Measurements from ENCODE around the gene CFAP45. TPM values are rescaled to one million over a fixed set of nuclear protein-coding genes. Genes with fewer than 3 reads are reported as not detected.

CFAP45 gene
- total RNA-seq, 3 donors from 2014 or later (not counting 1 experiment from before 2014, with no cell fraction given): 1.3 to 5.0 (median 1.6) TPM

GRCh38 chr1:159937054-159937750 is 37.2 kb upstream of the CFAP45 start:
- no peaks in the 10 kb centered on the region for H3K9me3 Mint-ChIP-seq
- no peak overlapping the region for H3K27ac Mint-ChIP-seq
- peaks cover 21 to 27% of the 10 kb centered on the region in 2 donors for H3K27me3 Mint-ChIP-seq (ENCODE audit: low read depth in 2 of 2)
- 23% methylated on average over 4 of the region's 4 CpGs for WGBS (ENCODE audit: insufficient coverage)
- no peaks in the 10 kb centered on the region for H3K36me3 Mint-ChIP-seq
- no peak overlapping the region for H3K4me3 Mint-ChIP-seq
- Histone ChIP-seq H3K4me3 (ENCODE audit: low read length) (no peak overlapping the region), H3K27ac (ENCODE audit: low read length) (no peak overlapping the region), H3K36me3 (ENCODE audit: control insufficient read depth, insufficient read depth, low read length) (no peaks in the 10 kb centered on the region), H3K9me3 (ENCODE audit: control insufficient read depth, insufficient read depth, low read length) (no peaks in the 10 kb centered on the region), H3K27me3 (ENCODE audit: control insufficient read depth, insufficient read depth, low read length) (no peaks in the 10 kb centered on the region), H3K4me1 (ENCODE audit: control insufficient read depth, insufficient read depth, low read length) (peaks cover 24% of the 10 kb centered on the region)
- H3K4me1 Mint-ChIP-seq: peaks cover 0 to 7% of the 10 kb centered on the region in 2 donors
- intact Hi-C loops (cut with micrococcal nuclease): loop anchor here (5.0 to 10.0 kb wide), 2 partner anchors 145 to 438 kb away; partner anchors contain the start of gene KCNJ9
- ATAC-seq: no peak
- no peak for TF ChIP-seq CTCF (IDR thresholded peaks at IDR 0.05)
- no peak for DNase-seq

- H3K4me3 ChIP-seq (ENCODE audit: low read length): no peak overlapping the region
- Mint-ChIP-seq H3K4me3 (no peak overlapping the region), H3K27me3 (ENCODE audit: low read depth in 2 of 2) (peaks cover 20 to 22% of the 10 kb centered on the region in 2 donors), H3K9me3 (no peaks in the 10 kb centered on the region), H3K27ac (no peak overlapping the region), H3K4me1 (peaks cover 0 to 7% of the 10 kb centered on the region in 2 donors), H3K36me3 (no peaks in the 10 kb centered on the region)
- peak; percentile 83 to 89 for DNase-seq
- H3K27ac ChIP-seq (ENCODE audit: low read length): no peak overlapping the region
- WGBS (ENCODE audit: insufficient coverage): 33% methylated on average over 16 of the region's 16 CpGs
- intact Hi-C loops (cut with micrococcal nuclease): loop anchor here (1.0 to 10.0 kb wide), 3 partner anchors 71 to 438 kb away; partner anchors contain the start of gene KCNJ9
- H3K4me1 ChIP-seq (ENCODE audit: control insufficient read depth, insufficient read depth, low read length): peaks cover 24% of the 10 kb centered on the region
- no peaks in the 10 kb centered on the region for H3K36me3 ChIP-seq (ENCODE audit: control insufficient read depth, insufficient read depth, low read length)
- no peaks in the 10 kb centered on the region for H3K27me3 ChIP-seq (ENCODE audit: control insufficient read depth, insufficient read depth, low read length)
- peak; percentile 80 to 99 (median 94) for ATAC-seq
- H3K9me3 ChIP-seq (ENCODE audit: control insufficient read depth, insufficient read depth, low read length): no peaks in the 10 kb centered on the region
- peak; percentile 97 for TF ChIP-seq CTCF (IDR thresholded peaks at IDR 0.05)
Measured at GRCh38 chr1:159936273-159936904, 36.4 kb upstream of the CFAP45 start.

GRCh38 chr1:159935719-159936272 is 35.8 kb upstream of the CFAP45 start:
- Mint-ChIP-seq H3K4me1 (peaks cover 0 to 7% of the 10 kb centered on the region in 2 donors), H3K27ac (no peak overlapping the region), H3K27me3 (ENCODE audit: low read depth in 2 of 2) (peaks cover 17 to 20% of the 10 kb centered on the region in 2 donors), H3K4me3 (no peak overlapping the region), H3K36me3 (no peaks in the 10 kb centered on the region), H3K9me3 (no peaks in the 10 kb centered on the region)
- no peaks in the 10 kb centered on the region for H3K36me3 ChIP-seq (ENCODE audit: control insufficient read depth, insufficient read depth, low read length)
- H3K4me1 ChIP-seq (ENCODE audit: control insufficient read depth, insufficient read depth, low read length): peaks cover 24% of the 10 kb centered on the region
- no peak overlapping the region for H3K4me3 ChIP-seq (ENCODE audit: low read length)
- no peak for TF ChIP-seq CTCF (IDR thresholded peaks at IDR 0.05)
- 55% methylated on average over 4 of the region's 4 CpGs for WGBS (ENCODE audit: insufficient coverage)
- ATAC-seq: no peak
- no peak for DNase-seq
- H3K9me3 ChIP-seq (ENCODE audit: control insufficient read depth, insufficient read depth, low read length): no peaks in the 10 kb centered on the region
- H3K27me3 ChIP-seq (ENCODE audit: control insufficient read depth, insufficient read depth, low read length): no peaks in the 10 kb centered on the region
- H3K27ac ChIP-seq (ENCODE audit: low read length): no peak overlapping the region
- intact Hi-C loops (cut with micrococcal nuclease): loop anchor here (1.0 to 10.0 kb wide), 3 partner anchors 72 to 439 kb away; partner anchors contain the start of gene KCNJ9
